Brain pericyte (primary cell): ENCODE measurements around the gene PRG2.
A peak's percentile ranks its signal among the peaks of the same experiment; 100 is the strongest.

Experiments used
- DNase-seq: peaks from one replicate; pipeline ENCODE4 v3.0.0-alpha.2; 2012; ENCODE audit warnings: low read depth, low spot score

PRG2 gene, protein sequence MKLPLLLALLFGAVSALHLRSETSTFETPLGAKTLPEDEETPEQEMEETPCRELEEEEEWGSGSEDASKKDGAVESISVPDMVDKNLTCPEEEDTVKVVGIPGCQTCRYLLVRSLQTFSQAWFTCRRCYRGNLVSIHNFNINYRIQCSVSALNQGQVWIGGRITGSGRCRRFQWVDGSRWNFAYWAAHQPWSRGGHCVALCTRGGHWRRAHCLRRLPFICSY

DNA sequence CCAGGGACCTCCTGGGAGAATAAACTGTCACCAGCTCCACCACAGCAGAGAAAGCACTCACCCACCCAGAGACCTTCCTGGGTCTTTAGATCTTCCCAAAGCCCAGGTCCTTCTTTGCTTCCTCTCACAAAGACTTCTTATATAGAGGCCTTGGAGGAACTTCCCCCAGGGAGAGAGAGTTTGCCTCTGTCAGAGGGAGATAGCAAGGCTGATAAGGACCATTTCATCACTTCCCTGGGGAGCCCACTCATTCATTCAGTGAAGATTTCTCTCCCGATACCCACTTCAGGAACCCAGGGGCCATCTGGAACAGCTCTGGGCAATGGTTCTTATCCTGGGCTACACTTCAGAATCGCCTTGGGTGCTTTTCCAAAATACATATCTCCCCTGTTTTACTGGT is at the start of gene PRG2:
TSS of gene PRG2 (minus strand) at position 116 of the 400 bp plus-strand sequence. CDS start 706 bp downstream, outside the sequence.
- DNase-seq, result no peak

- no peak for DNase-seq
Observed at GRCh38 chr11:57439786-57440185, 49.3 kb upstream of the PRG2 start.

- DNase-seq, result no peak
Observed at GRCh38 chr11:57438345-57439285, 48.2 kb upstream of the PRG2 start.

DNA sequence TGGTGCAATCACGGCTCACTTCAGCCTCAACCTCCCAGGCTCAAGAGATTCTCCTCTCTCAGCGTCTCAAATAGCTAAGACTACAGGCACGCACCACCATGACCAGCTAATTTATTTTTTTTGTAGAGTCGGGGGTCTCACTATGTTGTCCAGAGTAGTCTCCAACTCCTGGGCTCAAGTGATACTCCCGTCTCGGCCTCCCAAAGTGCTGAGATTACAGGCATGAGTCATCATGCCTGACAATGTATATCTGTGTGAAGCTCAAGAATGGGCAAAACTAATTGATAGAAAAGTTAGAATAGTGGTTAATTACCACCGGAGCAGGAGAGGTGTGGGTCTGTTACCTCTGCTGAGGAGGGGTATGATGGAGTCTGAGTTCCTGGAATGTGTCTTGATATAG is 45.6 kb upstream of the PRG2 start:
- no peak for DNase-seq

DNA sequence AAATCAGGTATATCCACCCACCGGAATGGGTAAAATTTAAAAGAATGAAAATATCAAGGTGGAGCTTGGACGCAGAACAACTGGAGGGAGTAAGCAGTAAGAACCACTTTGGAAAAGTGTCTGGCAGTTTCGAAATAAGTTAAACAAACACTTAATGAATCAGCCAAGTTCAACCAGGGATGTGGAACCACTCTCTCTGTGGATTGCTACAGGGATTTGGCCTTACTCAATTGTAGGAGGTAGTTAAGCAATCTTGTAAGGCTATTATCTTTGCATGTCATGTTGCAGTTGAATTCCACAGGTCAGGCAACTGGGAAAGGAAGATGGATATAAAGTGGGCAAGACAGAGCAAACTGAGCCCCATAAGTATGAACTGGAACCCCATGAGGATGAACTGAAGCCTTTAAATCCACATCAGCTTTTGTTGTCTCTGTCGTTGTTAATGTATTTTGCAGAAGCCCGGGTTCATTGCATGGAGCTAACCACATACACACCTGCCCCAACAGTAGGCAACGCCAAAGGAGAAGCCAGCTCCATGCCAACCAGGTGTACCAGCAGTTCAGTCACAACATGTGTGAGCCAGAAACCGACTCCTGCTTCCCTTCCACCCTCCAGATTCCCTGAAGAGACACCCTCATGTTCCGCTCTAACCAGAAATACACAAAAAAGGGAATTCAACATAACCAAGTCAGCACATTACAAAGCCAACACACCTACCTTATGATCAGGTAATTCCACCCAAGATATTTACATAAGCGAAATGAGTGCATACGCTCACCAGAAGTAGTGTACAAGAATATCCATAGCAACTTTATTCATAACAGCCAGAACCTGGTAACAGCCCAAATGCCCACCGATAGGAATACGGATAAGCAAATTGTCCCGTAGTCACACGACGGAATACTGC is 44.4 kb upstream of the PRG2 start:
- no peak for DNase-seq

GRCh38 chr11:57432714-57433163 is 42.3 kb upstream of the PRG2 start:
- DNase-seq, result no peak

DNA sequence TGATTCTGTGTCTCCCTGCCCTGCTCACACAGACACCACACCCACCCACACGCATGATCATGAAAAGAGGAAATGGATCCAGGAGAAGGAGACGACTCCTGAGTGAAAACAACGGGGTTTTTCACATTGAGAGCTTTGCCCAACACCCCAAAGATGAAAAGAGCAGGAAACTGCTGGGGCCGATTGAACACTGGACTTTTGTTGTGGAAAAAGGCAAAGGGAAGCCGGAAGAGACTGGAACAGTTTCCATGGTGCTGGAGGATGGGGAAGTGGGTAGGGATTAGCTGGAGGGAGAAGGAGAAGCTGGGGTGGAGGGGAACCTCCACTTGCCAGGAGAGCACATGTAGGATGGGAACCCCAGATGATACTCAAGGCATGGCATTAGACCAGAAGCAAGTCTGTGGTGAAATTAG is 41.7 kb upstream of the PRG2 start:
- DNase-seq, result no peak

GRCh38 chr11:57430952-57431351 is 40.5 kb upstream of the PRG2 start:
- no peak for DNase-seq

DNA sequence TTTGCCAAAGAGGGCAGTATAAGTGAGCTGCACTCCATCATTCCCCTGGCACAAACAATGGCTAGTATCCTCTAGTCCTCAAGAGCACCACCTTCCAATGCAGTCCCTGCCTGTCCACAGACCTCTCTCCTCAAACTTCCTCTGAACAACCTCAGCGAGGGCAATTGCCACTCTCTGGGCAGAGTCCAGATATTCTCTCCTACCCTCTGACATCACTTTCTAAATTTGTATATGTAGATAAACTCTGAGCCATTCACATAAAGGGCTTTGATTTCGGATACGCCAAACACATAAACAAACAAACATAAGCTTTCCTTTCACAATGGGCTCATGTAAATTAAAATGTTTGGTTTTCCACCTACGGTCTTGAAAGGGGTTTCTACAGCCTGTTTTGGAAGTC is 39.5 kb upstream of the PRG2 start:
- no peak for DNase-seq

DNA sequence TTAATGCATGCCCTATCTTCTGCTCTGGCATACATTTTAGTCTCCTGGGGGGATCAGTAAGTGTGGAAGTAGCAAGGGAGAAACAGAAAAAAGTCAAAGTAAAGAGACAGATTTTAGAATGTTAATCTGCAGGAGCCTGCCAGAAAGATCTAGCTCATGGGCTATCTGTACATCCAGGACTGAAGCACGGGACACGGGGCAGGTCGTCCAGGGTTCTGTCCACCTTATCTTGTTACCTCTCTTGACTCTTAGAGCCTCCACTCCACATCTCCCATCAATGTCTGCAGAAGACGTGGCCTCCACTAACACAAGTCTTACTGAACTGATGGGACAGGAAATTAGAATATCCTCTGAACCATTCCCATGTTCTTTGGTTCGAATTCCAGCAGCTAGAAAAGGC is 38.2 kb upstream of the PRG2 start:
- no peak for DNase-seq

GRCh38 chr11:57427727-57428082 is 37.3 kb upstream of the PRG2 start:
- no peak for DNase-seq

DNA sequence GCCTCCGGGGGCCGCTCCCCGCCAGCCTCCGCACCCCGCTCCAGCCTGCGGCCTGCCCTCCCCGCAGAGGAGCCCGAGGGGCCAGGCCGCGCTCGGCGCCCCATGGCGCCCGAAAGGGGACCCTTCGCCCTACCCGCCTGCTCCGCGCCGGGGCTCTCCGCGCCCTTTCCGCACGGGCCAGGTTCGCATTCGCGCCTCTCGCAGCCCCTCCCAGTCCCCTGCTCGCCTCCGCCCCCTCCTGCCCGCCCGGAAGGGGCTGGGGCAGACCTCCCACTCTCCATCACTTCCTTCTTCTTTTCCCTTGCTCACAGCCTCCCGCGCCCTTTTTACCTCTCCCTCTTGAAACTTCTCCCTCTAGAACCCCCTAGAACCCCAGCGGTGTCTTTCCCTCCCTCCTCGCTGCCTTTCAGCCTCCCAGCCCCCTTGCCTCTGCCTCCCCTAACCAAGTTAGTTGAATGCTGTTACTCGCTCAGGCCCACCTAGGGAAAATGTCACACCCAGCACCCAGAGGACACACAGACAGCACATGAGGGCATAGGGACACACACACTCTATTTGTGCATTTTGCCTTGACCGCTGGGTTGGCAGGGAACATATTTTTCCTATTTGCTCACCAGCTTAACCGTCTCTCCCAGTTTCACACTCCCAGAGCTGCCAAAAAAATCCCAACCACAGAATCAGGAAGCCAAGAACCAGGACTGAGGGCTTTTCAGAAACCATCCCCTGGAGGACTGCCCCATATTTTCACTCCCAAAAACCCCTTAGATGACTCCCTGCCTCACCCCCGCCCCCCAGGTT is 36.7 kb upstream of the PRG2 start, which contains the start of gene SLC43A3:
TSS of gene SLC43A3 (minus strand) at position 193 of the 798 bp plus-strand sequence. CDS start 949 bp downstream, outside the sequence.
- no peak for DNase-seq

DNA sequence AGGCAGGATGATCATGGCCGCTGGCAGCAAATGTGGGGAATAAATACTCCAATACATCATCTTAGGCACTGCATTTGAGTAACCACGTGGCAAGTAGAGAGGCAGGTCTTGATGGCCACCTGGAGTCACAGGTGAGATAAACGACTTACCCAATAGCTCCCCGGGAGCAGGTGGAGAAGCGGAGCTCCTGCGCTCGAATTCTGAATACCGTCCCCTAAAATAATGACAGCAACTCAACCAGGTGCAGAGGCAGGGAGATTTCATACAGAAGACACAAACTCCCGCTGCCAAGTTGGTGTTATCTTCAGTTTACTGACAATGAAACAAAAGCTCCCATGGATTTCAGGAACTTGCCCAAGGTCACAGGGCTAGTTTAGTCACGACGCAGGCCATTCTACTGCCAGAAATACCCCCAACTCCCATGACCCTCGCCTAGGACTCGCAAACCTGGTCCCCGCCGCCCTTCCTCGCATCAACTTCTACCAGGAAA is 36.0 kb upstream of the PRG2 start:
- no peak for DNase-seq

GRCh38 chr11:57425565-57426438 is 35.4 kb upstream of the PRG2 start:
- no peak for DNase-seq

DNA sequence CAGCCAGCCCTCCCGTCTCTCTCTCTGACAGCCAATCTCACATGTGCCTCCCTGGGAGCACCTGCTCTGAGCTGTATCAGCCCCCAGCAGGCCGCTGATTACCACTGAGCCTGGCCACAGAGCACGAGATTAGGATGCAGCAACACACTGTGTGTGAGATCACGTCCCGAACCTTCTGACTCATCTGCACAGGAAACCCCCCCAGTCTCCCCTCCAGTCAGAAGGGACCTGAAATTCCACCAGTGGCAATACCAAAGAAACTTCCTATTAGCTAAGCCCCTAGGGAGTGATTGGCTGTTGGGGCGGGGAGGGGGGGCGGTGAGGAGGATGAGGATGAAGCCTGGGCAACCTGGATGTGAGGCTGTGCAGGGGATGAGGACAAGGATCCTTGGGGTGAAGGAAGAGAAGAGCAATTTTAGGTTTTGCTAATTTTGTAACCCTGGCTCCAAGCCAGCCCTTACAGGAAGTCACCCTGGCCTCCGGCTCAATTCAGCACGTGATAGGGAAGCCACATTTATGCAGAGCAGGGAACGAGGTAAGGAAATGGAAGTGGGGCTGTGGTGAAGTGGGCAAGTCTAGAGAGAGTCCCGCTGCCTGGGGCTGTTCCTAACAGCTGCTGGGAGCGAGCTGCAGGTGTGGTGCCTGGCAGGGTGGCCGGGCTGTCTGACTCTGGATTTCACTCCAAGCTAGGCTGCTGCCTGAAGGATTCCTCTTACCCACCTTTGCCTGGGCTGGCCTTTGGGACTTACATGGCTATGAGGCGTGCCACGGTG is 34.5 kb upstream of the PRG2 start:
- DNase-seq, result peak; percentile 43

DNA sequence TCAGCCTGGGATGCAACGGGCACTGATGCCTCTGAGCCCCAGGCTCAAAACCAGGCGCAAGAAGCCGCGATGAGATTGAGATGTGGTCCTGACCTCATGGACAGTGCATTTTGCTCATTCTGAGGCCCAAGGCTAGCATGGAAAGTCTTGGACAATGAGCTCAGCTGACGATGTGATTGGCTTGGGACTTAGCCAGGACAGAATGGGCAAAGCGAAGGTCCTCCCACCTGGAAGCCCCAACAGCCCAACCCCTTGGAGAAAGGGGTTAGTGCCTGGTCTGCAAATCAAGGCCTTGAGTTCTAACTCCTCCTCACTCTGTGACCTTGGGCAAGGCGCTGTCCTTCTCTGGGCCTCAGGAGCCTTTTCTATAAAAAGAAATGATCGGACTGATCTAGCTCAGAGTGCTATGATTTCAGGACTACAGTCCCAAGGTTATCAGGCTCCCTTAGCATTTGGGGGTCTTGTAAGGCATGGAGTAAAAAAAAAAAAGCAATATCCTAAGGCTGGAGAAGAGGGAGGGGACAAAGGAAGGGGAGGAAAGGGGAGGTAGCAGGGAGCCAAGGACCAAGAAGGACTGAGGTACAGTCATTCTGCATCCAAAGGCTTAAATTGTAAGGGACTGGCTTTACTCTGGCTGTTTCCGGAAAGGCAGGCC is 33.8 kb upstream of the PRG2 start:
- no peak for DNase-seq

- DNase-seq, result no peak
Observed at GRCh38 chr11:57422669-57423068, 32.2 kb upstream of the PRG2 start.

- DNase-seq, result no peak
Observed at GRCh38 chr11:57421805-57422204, 31.4 kb upstream of the PRG2 start.
